Measurements from ENCODE around the gene LRRC26. TPM values are rescaled to one million over a fixed set of nuclear protein-coding genes. Genes with fewer than 3 reads are reported as not detected.

LRRC26 gene
- total RNA-seq: not detected

GRCh38 chr9:137169896-137170358 is at the start of gene LRRC26:
TSS of gene LRRC26 (minus strand) at chr9:137170051. CDS start at chr9:137169943, 108 bp downstream.

GRCh38 chr9:137205126-137206069 is 35.5 kb upstream of the LRRC26 start, which contains the start of the genes NDOR1 and TMEM203:
TSS of gene NDOR1 (plus strand) at chr9:137205700. CDS start at chr9:137205778, 78 bp downstream.
TSS of gene TMEM203 (minus strand) at chr9:137205648. CDS start at chr9:137205414, 234 bp downstream.

GRCh38 chr9:137200311-137201204 is 30.7 kb upstream of the LRRC26 start, which contains the start of gene TPRN:
TSS of gene TPRN (minus strand) at chr9:137200741. CDS start at chr9:137200711, 30 bp downstream.

GRCh38 chr9:137188490-137189296 is 18.8 kb upstream of the LRRC26 start, which contains the start of the genes ANAPC2 and SSNA1:
TSS of gene ANAPC2 (minus strand) at chr9:137188560. CDS start at chr9:137188532, 28 bp downstream.
TSS of gene SSNA1 (plus strand) at chr9:137188676. CDS start at chr9:137188727, 51 bp downstream.

GRCh38 chr9:137138722-137139467 is 31.0 kb downstream of the LRRC26 start, which contains the start of gene GRIN1:
TSS of gene GRIN1 (plus strand) at chr9:137139154. CDS start at chr9:137139487, 333 bp downstream.

Small RNA genes lying within 50 kb of the gene (small RNA-seq; reads per million reads assigned to genes)
- 0 reads per million in 2 donors for gene MIR3621

Other genes with a start within 250 kb of the LRRC26 start
- 100 to 1,000 TPM; 140 to 142 TPM for gene FBXW5, start 225.3 kb downstream of the LRRC26 start, total RNA-seq
- under 1 TPM in 1 of 2 donors, not detected in 1; under 0.01 TPM for gene C8G, start 224.8 kb downstream of the LRRC26 start, total RNA-seq
- not detected for gene LCN12, start 217.8 kb downstream of the LRRC26 start, total RNA-seq
- gene PTGDS, start 192.5 kb downstream of the LRRC26 start, total RNA-seq: not detected
- not detected for gene LCNL1, start 187.1 kb downstream of the LRRC26 start, total RNA-seq
- gene PAXX, start 177.6 kb downstream of the LRRC26 start, total RNA-seq: 10 to 100 TPM; 15.1 to 20.6 TPM
- gene CLIC3, start 173.5 kb downstream of the LRRC26 start, total RNA-seq: not detected
- 10 to 100 TPM in 1 of 2 donors, 1 to 10 TPM in 1; 6.0 to 15.5 TPM for gene ABCA2, start 141.8 kb downstream of the LRRC26 start, total RNA-seq
- not detected for gene FUT7, start 138.0 kb downstream of the LRRC26 start, total RNA-seq
- 1 to 10 TPM; 4.8 to 5.7 TPM for gene NPDC1, start 123.9 kb downstream of the LRRC26 start, total RNA-seq
- not detected for gene ENTPD2, start 116.0 kb downstream of the LRRC26 start, total RNA-seq
- gene SAPCD2, start 99.5 kb downstream of the LRRC26 start, total RNA-seq: 10 to 100 TPM in 1 of 2 donors, 1 to 10 TPM in 1; 5.5 to 12.0 TPM
- 10 to 100 TPM; 27.0 to 34.4 TPM for gene UAP1L1, start 92.5 kb downstream of the LRRC26 start, total RNA-seq
- 10 to 100 TPM; 44.3 to 55.7 TPM for gene MAN1B1, start 83.1 kb downstream of the LRRC26 start, total RNA-seq
- 100 to 1,000 TPM in 1 of 2 donors, 10 to 100 TPM in 1; 90.9 to 110 TPM for gene DPP7, start 55.3 kb downstream of the LRRC26 start, total RNA-seq
- not detected for gene GRIN1, start 30.9 kb downstream of the LRRC26 start, total RNA-seq
- not detected for gene TMEM210, start 2.0 kb upstream of the LRRC26 start, total RNA-seq
- 10 to 100 TPM; 20.6 to 25.6 TPM for gene ANAPC2, start 18.5 kb upstream of the LRRC26 start, total RNA-seq
- 100 to 1,000 TPM in 1 of 2 donors, 10 to 100 TPM in 1; 70.2 to 109 TPM for gene SSNA1, start 18.6 kb upstream of the LRRC26 start, total RNA-seq
- gene TPRN, start 30.7 kb upstream of the LRRC26 start, total RNA-seq: 10 to 100 TPM in 1 of 2 donors, 1 to 10 TPM in 1; 7.7 to 12.7 TPM
- gene TMEM203, start 35.6 kb upstream of the LRRC26 start, total RNA-seq: 10 to 100 TPM; 34.1 to 43.6 TPM
- 10 to 100 TPM; 12.4 to 16.0 TPM for gene NDOR1, start 35.6 kb upstream of the LRRC26 start, total RNA-seq
- gene RNF208, start 52.2 kb upstream of the LRRC26 start, total RNA-seq: not detected
- under 1 TPM; 0.67 to 0.69 TPM for gene CYSRT1, start 55.1 kb upstream of the LRRC26 start, total RNA-seq
- gene RNF224, start 57.5 kb upstream of the LRRC26 start, total RNA-seq: under 1 TPM in 1 of 2 donors, not detected in 1; under 0.01 TPM
- not detected for gene SLC34A3, start 60.9 kb upstream of the LRRC26 start, total RNA-seq
- 100 to 1,000 TPM; 123 to 528 TPM for gene TUBB4B, start 71.2 kb upstream of the LRRC26 start, total RNA-seq
- gene STPG3, start 81.2 kb upstream of the LRRC26 start, total RNA-seq: not detected
- gene NELFB, start 85.3 kb upstream of the LRRC26 start, total RNA-seq: 10 to 100 TPM; 42.3 to 56.9 TPM
- gene TOR4A, start 107.7 kb upstream of the LRRC26 start, total RNA-seq: 10 to 100 TPM in 1 of 2 donors, 1 to 10 TPM in 1; 1.7 to 11.3 TPM
- gene NRARP, start 132.2 kb upstream of the LRRC26 start, total RNA-seq: under 1 TPM in 1 of 2 donors, not detected in 1; under 0.01 TPM

Data from melanocyte of skin (primary cell).